A549 (cell line): ENCODE results near the gene SLC22A13.

ENCODE experiments used
- FOSL2 ChIP-seq, 2 experiments: fragments of 450-650 bp in 1 of 2; fragments of >200 bp in 1 of 2; sonication (Bioruptor Twin) in 1 of 2; formaldehyde crosslinking; IDR thresholded peaks; 2 replicates each; pipeline versions ENCODE4 v1.5.0 to v1.6.1; 2016 to 2020; ENCODE audit warnings: mild to moderate bottlenecking in 1 of 2, moderate library complexity in 1 of 2
- POLR2A ChIP-seq: IDR thresholded peaks from 2 replicates; pipeline ENCODE4 v1.6.1; 2012; ENCODE audit warnings: mild to moderate bottlenecking, low read length
- TF ChIP-seq, protein P1 (sequence below): fragments of >200 bp; sonication (Bioruptor Twin); formaldehyde crosslinking; IDR thresholded peaks from 3 replicates; pipeline ENCODE4 v1.5.1; 2016
- TF ChIP-seq, protein P2 (sequence below): fragments of 450-650 bp; IDR thresholded peaks from 2 replicates; pipeline ENCODE4 v1.6.1; 2014; ENCODE audit warnings: antibody characterized with exemption

DNA sequence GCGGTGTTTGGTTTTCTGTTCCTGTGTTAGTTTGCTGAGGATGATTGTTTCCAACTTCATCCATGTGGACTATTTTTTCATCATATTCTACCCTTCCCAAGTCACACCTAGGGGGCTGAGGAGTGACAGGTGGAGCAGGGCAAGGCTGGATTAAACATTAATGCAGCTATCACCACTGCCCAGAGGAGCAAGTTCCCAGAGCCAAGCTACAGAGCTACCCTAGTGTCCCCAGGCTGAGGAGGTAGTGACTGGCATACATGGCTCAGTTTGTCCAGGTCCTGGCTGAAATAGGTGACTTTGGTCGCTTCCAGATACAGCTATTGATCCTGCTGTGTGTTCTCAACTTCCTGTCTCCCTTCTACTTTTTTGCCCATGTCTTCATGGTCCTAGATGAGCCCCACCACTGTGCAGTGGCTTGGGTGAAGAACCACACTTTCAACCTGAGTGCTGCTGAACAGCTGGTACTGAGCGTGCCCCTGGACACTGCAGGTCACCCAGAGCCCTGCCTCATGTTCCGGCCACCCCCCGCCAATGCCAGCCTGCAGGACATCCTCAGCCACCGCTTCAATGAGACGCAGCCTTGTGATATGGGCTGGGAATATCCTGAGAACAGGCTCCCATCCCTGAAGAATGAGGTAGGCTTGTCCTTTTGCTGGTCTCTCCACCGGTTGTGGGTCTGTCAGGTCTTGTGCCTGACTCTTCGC lies at the start of gene SLC22A13:
- TF ChIP-seq, protein P1, sequence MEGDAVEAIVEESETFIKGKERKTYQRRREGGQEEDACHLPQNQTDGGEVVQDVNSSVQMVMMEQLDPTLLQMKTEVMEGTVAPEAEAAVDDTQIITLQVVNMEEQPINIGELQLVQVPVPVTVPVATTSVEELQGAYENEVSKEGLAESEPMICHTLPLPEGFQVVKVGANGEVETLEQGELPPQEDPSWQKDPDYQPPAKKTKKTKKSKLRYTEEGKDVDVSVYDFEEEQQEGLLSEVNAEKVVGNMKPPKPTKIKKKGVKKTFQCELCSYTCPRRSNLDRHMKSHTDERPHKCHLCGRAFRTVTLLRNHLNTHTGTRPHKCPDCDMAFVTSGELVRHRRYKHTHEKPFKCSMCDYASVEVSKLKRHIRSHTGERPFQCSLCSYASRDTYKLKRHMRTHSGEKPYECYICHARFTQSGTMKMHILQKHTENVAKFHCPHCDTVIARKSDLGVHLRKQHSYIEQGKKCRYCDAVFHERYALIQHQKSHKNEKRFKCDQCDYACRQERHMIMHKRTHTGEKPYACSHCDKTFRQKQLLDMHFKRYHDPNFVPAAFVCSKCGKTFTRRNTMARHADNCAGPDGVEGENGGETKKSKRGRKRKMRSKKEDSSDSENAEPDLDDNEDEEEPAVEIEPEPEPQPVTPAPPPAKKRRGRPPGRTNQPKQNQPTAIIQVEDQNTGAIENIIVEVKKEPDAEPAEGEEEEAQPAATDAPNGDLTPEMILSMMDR: no peak
- TF ChIP-seq POLR2A (no peak), FOSL2 (IDR thresholded peaks at IDR 0.05) (no peak), FOSL2 (CRISPR knock-in tag; IDR thresholded peaks at IDR 0.05) (no peak)
- TF ChIP-seq, protein P2, sequence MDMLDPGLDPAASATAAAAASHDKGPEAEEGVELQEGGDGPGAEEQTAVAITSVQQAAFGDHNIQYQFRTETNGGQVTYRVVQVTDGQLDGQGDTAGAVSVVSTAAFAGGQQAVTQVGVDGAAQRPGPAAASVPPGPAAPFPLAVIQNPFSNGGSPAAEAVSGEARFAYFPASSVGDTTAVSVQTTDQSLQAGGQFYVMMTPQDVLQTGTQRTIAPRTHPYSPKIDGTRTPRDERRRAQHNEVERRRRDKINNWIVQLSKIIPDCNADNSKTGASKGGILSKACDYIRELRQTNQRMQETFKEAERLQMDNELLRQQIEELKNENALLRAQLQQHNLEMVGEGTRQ: no peak
